Stomach (tissue), 9 donors: ENCODE results near the gene CCDC85A. TPM values are rescaled to one million over a fixed set of nuclear protein-coding genes. Genes with fewer than 3 reads are reported as not detected.

ENCODE experiments used
- DNase-seq, 2 donors: peaks; one replicate each; pipeline versions ENCODE4 v3.0.0 to v3.0.0-alpha.2; 2013 to 2019
- H3K27ac ChIP-seq, 5 donors: fragments of 200-600 bp in 4 of 5; sonication (generic) in 4 of 5; one replicate each; pipeline ENCODE4 v1.5.1; 2013 to 2019; ENCODE audit warnings: mild to moderate bottlenecking in 1 of 5, moderate library complexity in 1 of 5
- H3K27me3 ChIP-seq, 3 donors: fragments of 200-600 bp; sonication (generic); one replicate each; pipeline ENCODE4 v1.5.1; 2017 to 2019; ENCODE audit warnings: mixed run types in 1 of 3
- H3K36me3 ChIP-seq, 4 donors: fragments of 200-600 bp; sonication (generic); 1 replicate in 3 of 4; 2 replicates in 1 of 4; pipeline ENCODE4 v1.5.1; 2016 to 2019
- H3K4me1 ChIP-seq, 4 donors: fragments of 200-600 bp; sonication (generic); one replicate each; pipeline ENCODE4 v1.5.1; 2016 to 2019
- H3K4me3 ChIP-seq, 4 donors: fragments of 200-600 bp; sonication (generic) in 3 of 4; one replicate each; pipeline ENCODE4 v1.5.1; 2016 to 2019; ENCODE audit warnings: mild to moderate bottlenecking in 1 of 4
- H3K9me3 ChIP-seq, 4 donors: fragments of 200-600 bp; sonication (generic); one replicate each; pipeline ENCODE4 v1.5.1; 2016 to 2019
- CTCF ChIP-seq, 7 experiments: fragments of 450-650 bp in 4 of 7; fragments of 200-600 bp in 3 of 7; sonication (generic) in 3 of 7; IDR thresholded peaks; one replicate each; pipeline ENCODE4 v1.5.1; 2016 to 2019; ENCODE audit warnings: antibody characterized with exemption in 7 of 7, control low read depth in 2 of 7, mild to moderate bottlenecking in 1 of 7
- EP300 ChIP-seq: sonication (generic); formaldehyde crosslinking; IDR thresholded peaks from one replicate; pipeline ENCODE4 v1.6.1; 2017; ENCODE audit warnings: antibody characterized with exemption
- POLR2A ChIP-seq, 4 donors: fragments of 450-650 bp; IDR thresholded peaks; one replicate each; pipeline ENCODE4 v1.6.1; 2016; ENCODE audit warnings: antibody characterized with exemption in 4 of 4, control low read depth in 2 of 4, mild to moderate bottlenecking in 1 of 4, moderate library complexity in 1 of 4
- POLR2AphosphoS5 ChIP-seq, 3 donors: sonication (generic); formaldehyde crosslinking; IDR thresholded peaks; one replicate each; pipeline ENCODE4 v1.6.1; 2016; ENCODE audit warnings: antibody characterized with exemption in 3 of 3
- WGBS, 5 donors: extraction: QIAGEN DNeasy Blood & Tissue Kit in 3 of 5; methylation state at CpG; one replicate each; pipeline versions ENCODE4 v1.1.5 to v1.1.7; 2013 to 2018; 5-methylcytosine and 5-hydroxymethylcytosine counted together
- intact Hi-C: fragments of 100-400 bp; cut with DNase I; formaldehyde crosslinking; loops from one replicate; pipeline ENCODE4 v1.15.1; 2023; ENCODE audit warnings: low total_unique reads
- polyA plus RNA-seq, 3 donors: library from polyadenylated mRNA; stranded (reverse); fragments of 200-250 nt; gene quantifications; one replicate each; pipeline ENCODE4 v1.2.3, GENCODE V29; 2013
- total RNA-seq, 5 donors: library from RNA; depleted of rRNA; stranded (reverse); fragments of >200 nt; gene quantifications; one replicate each; pipeline versions ENCODE4 v1.1.0 to v1.2.3, GENCODE V29; 2014 to 2016
- donor health status: healthy with polysubstance abuse.
- donor health status: Bipolar disorder and iron deficiency.
- donor health status: healthy.

Gene CCDC85A
- total and polyA plus RNA-seq, 8 donors: 0.10 to 6.4 (median 3.2) TPM; not detected in 1

- no peaks in the 10 kb centered on the region for H3K27me3 ChIP-seq
- no peak overlapping the region for H3K4me3 ChIP-seq
- TF ChIP-seq CTCF (IDR thresholded peaks at IDR 0.05): no peak
- TF ChIP-seq POLR2AphosphoS5 (IDR thresholded peaks at IDR 0.05): no peak
- TF ChIP-seq EP300: no peak
- TF ChIP-seq POLR2A (IDR thresholded peaks at IDR 0.05): no peak
- WGBS, 5 donors: 78 to 85% (median 81%) methylated on average over 3 of the region's 3 CpGs
- H3K27ac ChIP-seq: no peak overlapping the region
- intact Hi-C loops: no loop called here
- no peaks in the 10 kb centered on the region for H3K36me3 ChIP-seq
- H3K4me1 ChIP-seq: no peaks in the 10 kb centered on the region
- H3K9me3 ChIP-seq: no peaks in the 10 kb centered on the region
- DNase-seq: no peak
These were observed 14.3 kb upstream of the CCDC85A start for GRCh38 chr2:56169521-56169920.

GRCh38 chr2:56170504-56170903 is 13.3 kb upstream of the CCDC85A start:
- H3K9me3 ChIP-seq: no peaks in the 10 kb centered on the region
- H3K27me3 ChIP-seq: no peaks in the 10 kb centered on the region
- intact Hi-C loops: no loop called here
- H3K4me1 ChIP-seq: no peaks in the 10 kb centered on the region
- TF ChIP-seq POLR2AphosphoS5 (IDR thresholded peaks at IDR 0.05): no peak
- no peak for TF ChIP-seq EP300
- no peak for TF ChIP-seq POLR2A (IDR thresholded peaks at IDR 0.05)
- TF ChIP-seq CTCF (IDR thresholded peaks at IDR 0.05): no peak
- no peaks in the 10 kb centered on the region for H3K36me3 ChIP-seq
- 73 to 80% (median 79%) methylated on average over 5 of the region's 5 CpGs for WGBS, 5 donors
- H3K4me3 ChIP-seq: no peak overlapping the region
- no peak overlapping the region for H3K27ac ChIP-seq
- DNase-seq: no peak

GRCh38 chr2:56170988-56171387 is 12.8 kb upstream of the CCDC85A start:
- WGBS, 5 donors: 43 to 48% (median 46%) methylated on average over 2 of the region's 2 CpGs

DNA sequence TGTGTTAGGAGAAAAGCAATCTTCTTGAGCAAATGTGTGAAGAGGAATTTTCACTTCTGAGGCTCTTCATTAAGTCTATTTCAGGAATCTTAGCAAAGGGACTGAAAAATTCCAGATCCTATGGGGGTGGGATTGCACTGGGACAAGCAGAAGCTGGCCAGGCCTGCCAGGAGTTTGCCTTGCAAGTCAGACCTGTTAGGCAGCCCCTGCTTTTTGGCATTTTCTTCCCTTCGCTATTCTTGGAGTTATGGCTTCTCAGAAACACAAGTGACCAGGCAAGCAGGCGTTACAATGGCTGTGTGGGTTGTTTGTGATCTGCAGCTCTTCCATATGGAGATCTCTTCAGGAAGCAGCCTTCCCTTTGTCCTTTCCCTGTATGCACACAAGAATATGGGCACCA is 8.0 kb upstream of the CCDC85A start:
- H3K27me3 ChIP-seq: peaks cover 0 to 38% (median 0%) of the 10 kb centered on the region in 3 donors
- DNase-seq: no peak
- no peak for TF ChIP-seq EP300
- H3K4me3 ChIP-seq: no peak overlapping the region
- intact Hi-C loops: no loop called here
- H3K27ac ChIP-seq: no peak overlapping the region
- WGBS, 5 donors: 42 to 74% (median 68%) methylated on average over 2 of the region's 2 CpGs
- no peaks in the 10 kb centered on the region for H3K36me3 ChIP-seq
- H3K9me3 ChIP-seq: no peaks in the 10 kb centered on the region
- H3K4me1 ChIP-seq: no peaks in the 10 kb centered on the region

More at GRCh38 chr2:56170988-56171387, 12.8 kb upstream of the CCDC85A start:
- no peaks in the 10 kb centered on the region for H3K27me3 ChIP-seq
- H3K36me3 ChIP-seq: no peaks in the 10 kb centered on the region
- H3K27ac ChIP-seq: no peak overlapping the region
- no peaks in the 10 kb centered on the region for H3K9me3 ChIP-seq
- TF ChIP-seq CTCF (IDR thresholded peaks at IDR 0.05): no peak
- TF ChIP-seq POLR2A (IDR thresholded peaks at IDR 0.05): no peak
- TF ChIP-seq EP300: no peak
- no peak for TF ChIP-seq POLR2AphosphoS5 (IDR thresholded peaks at IDR 0.05)
- no peak for DNase-seq
- H3K4me3 ChIP-seq: no peak overlapping the region
- H3K4me1 ChIP-seq: no peaks in the 10 kb centered on the region
- intact Hi-C loops: no loop called here

- H3K27ac ChIP-seq: no peak overlapping the region
- no peaks in the 10 kb centered on the region for H3K4me1 ChIP-seq
- H3K36me3 ChIP-seq: no peaks in the 10 kb centered on the region
- no peaks in the 10 kb centered on the region for H3K9me3 ChIP-seq
- 33 to 50% (median 42%) methylated on average over 4 of the region's 4 CpGs for WGBS, 5 donors
- TF ChIP-seq POLR2AphosphoS5 (IDR thresholded peaks at IDR 0.05) (no peak), CTCF (IDR thresholded peaks at IDR 0.05) (no peak), EP300 (no peak), POLR2A (IDR thresholded peaks at IDR 0.05) (no peak)
- H3K27me3 ChIP-seq: peaks cover 0 to 55% (median 0%) of the 10 kb centered on the region in 3 donors
- DNase-seq: no peak
- no peak overlapping the region for H3K4me3 ChIP-seq
- intact Hi-C loops: no loop called here
These were observed 6.2 kb upstream of the CCDC85A start for GRCh38 chr2:56177420-56178220.
